Stimulated activated CD8-positive, alpha-beta memory T cell treated with anti-CD3 and anti-CD28 coated beads, Interleukin-2, amount 100 ng/mL, for 1 hour (primary cell): ENCODE measurements around the gene SLC29A2.
A peak's percentile ranks its signal among the peaks of the same experiment; 100 is the strongest.

ENCODE experiments used
- DNase-seq, 2 donors: peaks; one replicate each; pipeline ENCODE4 v3.0.0-alpha.2; 2020; ENCODE audit warnings: low read depth in 2 of 2

Gene SLC29A2, protein sequence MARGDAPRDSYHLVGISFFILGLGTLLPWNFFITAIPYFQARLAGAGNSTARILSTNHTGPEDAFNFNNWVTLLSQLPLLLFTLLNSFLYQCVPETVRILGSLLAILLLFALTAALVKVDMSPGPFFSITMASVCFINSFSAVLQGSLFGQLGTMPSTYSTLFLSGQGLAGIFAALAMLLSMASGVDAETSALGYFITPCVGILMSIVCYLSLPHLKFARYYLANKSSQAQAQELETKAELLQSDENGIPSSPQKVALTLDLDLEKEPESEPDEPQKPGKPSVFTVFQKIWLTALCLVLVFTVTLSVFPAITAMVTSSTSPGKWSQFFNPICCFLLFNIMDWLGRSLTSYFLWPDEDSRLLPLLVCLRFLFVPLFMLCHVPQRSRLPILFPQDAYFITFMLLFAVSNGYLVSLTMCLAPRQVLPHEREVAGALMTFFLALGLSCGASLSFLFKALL

DNA sequence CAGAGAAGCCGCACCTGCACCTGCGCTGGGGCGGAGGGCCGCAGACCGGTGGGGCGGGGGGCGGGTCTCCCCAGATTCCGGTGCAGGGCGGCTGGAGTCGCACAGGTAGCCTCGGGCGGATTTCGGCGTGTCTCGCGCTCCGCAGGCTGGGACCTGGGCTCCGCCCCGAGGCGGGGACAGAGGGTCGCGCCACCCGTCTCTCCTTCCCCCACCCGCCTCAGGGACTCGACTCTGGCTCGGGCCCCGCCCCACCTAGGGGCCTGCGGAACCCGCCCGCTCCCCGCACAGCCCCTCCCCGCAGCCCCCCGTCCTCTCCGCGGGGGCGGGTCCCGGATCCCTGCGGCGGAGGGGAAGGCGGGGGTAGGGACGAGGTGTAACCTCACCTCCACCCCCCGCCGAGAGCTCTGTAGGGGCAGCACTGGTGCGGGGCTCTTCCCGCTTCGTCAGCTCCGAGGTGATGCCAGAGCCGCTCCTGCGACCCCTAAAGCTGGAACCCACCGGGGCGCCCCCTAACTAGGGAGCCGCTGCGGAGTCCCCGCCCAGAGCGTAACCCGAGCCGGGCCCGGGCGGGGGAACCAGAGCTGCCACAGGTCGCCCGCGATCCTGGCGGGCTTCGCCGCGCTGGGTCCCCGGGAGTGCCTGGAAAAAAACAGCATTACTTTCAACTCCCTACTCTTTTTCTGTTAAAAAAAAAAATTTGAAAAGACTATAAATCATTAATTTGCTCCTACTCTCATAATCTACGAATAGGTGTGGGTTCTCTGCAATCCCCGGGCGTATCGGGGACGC, at the start of gene SLC29A2:
Gene SLC29A2, minus strand, starts transcription at position 134 of the 789 bp plus-strand sequence. CDS start 169 bp downstream, outside the sequence.
- peak; percentile 48 to 51 for DNase-seq

DNA sequence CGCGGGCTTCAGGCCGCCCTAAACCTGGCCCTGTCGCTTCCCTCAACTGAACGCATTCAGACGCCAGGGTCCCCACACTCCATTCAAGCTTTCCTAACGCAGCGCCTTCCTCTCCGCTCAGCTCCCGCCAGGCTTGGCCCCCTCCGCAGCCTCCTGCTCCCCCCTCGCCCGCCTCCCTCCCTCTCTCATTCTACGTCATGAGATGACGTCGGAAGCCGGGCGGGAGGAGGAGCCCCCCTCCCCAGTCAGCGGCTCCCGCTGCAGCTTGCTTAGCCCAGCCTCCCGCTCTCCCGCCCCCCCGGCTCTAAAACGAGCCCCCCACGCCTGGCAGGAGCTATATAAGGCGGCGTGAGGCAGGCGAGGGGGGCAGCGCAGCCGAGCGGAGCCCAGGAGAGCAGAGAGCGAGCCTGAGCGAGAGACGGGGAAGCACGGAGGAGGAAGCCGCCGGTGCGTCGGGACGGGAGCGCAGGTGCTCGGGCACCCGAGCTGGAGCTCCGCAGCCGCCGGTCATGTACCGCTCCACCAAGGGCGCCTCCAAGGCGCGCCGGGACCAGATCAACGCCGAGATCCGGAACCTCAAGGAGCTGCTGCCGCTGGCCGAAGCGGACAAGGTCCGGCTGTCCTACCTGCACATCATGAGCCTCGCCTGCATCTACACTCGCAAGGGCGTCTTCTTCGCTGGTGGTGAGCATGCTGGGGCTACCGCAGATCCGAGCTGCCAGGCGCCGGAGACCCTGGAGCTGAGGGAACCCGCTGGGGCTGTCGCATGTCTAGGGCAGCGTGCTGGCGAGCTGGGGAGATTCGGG, 49.3 kb upstream of the SLC29A2 start, which contains the start of gene NPAS4:
Gene NPAS4, plus strand, starts transcription at position 365 of the 806 bp plus-strand sequence. Its CDS starts 145 bp downstream, at position 510.
- no peak for DNase-seq

DNA sequence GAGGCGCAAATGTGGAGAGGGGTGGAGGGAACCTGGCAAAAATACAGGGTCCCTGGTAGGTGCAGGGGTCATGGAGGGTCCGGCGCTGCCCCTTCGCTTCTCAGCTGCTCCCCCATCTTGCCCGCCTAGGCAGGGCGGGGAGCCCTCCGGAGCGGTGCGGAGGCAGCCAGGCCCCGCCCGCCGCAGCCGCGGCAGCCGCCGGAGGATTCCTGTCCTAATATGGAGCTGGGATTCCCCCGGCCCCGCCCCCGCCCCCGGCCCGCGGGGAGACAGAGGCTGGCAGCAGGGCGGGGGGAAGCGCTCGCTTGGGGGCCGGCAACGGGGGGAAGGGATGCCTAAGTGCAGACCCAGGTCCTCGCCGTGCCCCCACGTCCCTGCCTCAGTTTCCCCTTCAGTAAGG, 48.3 kb upstream of the SLC29A2 start:
- no peak for DNase-seq

DNA sequence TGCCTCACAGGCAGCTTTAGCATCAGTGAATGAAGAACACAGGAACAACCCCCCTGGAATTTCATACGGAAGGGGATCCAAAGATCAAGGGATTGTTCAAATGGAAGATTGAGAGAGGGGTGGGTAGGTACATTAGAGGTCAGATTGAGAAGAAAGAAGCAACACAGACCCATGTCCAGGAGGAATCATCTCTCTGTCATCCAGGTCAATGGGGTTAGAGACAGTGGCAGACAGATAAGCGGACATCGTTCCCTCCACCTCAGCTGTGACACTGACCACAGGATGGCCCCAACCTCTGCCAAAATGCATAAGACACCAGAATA, 47.4 kb upstream of the SLC29A2 start:
- no peak for DNase-seq

DNA sequence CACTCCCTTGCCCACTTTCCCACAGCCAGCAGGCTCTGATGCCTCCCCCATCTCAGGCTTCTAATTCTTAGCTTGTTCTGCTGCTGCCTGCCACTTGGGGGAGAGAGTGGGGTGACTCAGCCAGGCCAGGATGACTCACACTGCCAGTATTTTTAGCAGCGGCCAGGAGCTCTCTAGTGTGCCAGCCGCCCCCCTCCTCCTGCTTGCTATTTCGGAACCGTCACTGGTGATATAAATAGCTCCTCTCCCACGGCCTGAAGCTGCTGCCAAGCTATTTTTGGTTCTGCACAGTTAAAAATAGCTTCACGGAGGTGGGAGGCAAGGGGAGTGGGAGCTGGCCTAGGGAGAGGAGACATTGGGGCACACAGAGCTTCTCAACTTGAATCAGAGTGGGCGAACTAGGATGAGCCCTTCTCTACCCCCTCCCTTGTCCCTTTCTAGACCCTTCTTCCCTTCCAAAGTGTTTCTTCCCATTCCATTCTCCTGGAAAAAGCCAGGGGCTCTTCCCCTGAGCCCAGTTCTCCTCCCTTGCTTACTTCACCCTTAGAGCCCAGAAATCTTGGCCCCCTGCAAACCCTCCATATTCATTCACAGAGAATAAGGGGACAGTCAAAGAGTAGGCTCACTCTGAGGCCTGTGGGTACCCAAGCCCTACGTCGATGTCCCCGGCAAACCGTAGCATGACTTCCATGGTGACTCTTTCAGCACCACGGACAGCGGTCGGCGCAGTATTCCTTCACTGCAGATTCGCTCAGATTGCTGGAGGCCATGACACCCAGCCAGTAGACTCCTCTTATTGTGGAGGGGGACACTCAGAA, 46.8 kb upstream of the SLC29A2 start:
- peak in 1 of 2 donors; percentile 16 for DNase-seq

DNA sequence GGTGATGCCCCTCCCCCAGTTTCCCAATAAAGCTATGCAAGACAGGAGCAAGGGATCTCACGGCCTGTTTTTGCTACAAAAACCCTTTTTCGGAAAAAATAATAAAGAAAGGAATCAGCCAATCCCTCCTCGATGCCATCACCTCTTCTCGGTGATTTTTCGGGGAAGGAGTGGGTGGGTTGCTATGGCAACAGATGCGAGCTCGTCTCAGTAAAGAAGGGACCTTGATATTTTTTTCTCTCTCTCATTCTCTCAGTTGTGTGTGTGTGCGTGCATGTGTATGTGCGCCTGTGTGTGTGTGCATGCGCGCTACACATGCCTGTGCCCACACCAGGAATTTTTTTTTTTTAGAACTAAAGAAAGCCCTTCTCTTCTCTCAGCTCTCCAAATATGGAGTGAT, 45.4 kb upstream of the SLC29A2 start:
- no peak for DNase-seq

DNA sequence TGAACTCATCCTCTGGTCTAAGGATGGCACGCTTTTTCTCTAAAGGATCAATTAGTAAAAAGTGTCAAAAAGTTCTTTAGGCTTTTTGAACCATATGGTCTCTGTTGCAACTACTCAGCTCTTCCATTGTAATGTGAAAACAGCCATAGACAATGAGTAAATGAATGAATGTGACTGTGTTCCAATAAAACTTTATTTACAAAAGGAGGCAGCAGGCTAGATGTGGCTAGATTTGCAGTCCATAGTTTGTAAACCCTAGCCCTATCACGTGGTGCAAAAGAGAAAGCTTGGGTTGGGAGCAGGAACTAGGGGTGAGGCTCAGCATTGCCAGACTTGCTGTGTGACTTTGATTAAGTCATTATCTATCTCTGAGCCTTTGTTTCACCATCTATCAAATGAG, 43.9 kb upstream of the SLC29A2 start:
- DNase-seq: no peak

DNA sequence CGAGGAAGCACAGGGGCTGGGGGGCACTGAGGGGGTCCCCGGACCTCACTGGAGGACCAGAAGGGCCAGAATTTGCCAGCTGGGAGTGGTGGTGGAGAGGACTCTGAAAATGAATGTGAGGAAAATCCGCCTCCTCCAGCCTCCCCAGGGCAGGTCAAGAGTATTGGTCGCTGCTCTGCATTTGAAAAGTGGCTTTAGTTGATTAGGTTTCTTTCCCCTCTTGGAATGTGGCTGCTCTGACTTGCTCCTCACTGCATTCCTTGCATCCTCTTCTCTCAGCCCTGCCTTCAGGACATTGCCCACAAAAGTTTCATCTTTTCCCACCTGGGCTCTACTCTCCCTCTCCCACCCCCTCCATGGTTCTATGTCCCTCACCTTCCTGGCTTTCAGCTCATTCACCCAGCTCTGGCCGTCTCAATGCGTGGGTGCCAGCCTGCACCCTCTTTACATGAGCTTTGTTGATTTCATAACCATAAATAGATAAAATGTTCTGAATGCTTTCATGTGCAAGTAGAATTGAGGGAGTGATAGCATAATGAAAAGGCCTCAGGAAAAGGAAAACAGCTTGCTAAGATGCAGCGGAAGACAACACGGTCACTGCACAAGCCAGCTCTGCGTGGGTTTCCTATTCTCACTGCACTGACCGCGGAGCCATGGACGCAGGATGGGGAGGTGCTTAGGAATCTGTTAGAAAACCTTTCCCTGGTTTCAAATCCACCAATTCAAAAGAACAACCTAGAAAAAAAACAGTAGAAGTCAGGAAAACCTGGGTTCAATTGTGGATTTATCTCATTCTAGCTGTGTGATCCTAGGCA, 42.8 kb upstream of the SLC29A2 start:
- no peak for DNase-seq

DNA sequence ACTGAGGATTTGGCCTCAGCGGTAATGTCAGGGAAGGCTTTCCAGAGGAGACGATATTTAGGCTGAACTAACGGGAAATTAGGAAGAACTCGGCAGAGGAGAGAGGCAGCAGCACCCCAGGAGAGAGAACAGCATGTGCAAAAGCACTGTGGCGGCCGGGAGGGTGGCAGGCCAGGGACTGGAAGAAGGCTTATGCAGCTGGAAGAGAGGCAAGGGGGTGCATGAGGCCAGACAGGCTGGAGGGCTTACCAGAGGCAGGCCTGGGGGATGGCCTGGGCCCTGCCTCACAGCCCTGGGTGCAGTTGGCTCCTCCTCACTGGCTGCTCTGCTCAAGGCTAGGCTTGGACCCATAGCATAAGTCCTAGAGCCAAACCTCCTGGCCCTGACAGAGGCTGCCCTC, 41.6 kb upstream of the SLC29A2 start:
- DNase-seq: no peak

DNA sequence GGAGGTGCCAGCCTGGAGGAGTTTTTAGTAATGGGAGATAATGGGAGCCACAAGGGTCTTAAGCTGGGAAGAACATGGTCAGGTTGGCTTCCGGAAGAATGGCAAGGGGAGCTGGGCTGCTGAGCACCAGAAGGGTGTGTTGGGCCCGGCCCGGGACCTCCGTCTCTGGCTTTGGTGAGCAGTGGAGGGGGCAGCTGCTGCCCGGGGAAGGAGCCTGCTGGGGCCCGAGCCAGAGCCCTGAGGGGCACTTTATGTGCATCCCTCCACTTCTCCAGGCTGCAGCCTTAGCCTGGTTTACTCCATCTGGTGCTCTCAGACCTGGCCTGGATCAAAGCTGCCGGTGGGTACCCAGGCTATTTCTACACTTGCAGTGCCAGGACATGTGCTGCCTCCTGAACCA, 40.5 kb upstream of the SLC29A2 start:
- DNase-seq: no peak

DNA sequence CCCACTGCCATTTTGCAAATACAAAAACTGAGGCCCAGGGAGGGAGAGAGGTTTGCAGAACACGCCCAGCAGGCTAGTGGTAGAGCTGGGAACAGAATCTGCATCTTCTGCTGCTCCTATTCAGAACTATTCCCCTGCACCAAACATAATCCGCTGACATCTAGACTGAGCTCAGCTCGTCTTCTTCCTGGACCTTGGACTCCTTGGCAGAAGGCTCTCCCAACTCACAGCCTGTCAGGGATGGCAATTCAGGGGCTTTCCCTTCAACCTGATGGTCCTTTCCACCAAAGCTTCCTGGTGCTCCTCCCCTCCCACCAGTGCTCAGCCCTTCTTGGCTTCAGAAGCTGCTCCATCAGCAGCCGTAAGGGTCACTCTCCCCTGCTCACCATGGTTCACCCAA, 39.8 kb upstream of the SLC29A2 start:
- DNase-seq: no peak

DNA sequence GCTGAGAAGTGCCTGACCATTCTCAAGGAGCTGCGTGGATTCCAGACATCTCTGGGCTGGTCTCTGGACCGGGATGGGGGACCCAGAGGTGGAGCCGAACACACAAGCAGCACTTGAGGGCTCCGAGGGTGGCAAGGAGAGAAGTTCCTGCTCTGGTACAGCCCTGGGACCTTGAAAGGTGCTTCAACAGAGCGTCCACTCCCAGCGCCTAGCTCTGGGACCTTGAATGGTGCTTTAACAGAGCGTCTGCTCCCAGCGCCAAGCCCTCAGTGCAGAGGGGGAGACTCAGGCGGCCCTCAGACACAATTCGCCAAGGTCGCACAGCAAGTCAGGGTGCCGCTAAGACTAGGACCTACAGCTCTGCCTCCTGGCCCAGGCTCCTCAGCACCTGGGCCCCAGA, 38.6 kb upstream of the SLC29A2 start:
- no peak for DNase-seq

DNA sequence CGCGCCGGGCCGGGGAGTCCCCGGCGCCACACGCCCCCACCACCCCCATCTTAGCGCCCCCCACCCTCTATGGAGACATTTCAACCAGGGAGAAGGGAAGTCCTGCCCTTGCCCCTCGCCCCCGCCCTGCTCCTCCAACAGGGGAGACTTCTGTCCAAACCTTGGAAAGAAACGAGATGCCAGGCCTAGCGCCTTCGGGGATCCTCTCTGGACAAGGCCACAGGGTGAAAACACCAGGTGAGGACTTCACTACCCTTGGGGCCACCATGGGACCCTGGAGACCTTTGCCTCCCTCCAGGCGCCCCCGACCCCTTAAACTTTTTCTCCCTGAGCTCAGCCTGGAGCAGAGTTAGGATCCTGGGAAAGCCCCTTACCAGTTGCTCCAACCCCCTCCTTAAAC, 37.7 kb upstream of the SLC29A2 start:
- DNase-seq: no peak

DNA sequence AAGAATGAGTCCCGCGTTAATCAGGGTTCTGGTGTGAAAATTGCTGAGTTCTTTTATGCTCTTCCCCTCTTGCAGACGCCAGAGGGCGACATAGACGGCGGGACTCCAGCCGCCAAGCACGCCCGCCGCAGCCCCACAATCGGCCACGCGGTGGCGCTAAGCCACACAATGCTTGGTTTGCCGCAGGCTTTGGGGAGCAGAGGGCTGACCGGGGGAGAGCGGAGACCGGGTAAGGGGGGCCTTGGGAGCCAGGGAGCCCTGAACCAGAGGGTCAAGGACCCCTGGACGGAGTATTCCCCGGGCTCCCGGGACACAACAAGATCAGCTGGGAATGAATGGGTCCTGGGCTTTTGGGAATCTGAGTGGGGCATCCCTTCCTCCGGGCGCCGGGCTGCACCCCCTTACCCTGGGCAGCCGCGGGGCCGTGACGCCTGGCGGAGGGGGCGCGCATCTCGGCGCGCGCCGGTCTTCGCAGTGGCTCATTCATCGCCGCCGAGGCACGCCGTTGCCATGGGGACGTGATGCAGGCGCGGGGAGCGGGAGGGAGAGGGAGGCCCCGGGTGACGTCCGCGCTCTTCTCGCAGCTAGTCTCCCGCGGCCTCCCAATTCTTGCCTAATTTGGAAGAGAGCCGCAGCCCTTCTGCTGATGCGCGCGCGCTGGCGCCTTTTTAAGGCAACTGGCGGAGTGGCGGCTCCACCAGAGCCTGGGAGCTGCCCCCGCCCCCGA, 37.1 kb upstream of the SLC29A2 start:
- DNase-seq: peak; percentile 81 to 89

DNA sequence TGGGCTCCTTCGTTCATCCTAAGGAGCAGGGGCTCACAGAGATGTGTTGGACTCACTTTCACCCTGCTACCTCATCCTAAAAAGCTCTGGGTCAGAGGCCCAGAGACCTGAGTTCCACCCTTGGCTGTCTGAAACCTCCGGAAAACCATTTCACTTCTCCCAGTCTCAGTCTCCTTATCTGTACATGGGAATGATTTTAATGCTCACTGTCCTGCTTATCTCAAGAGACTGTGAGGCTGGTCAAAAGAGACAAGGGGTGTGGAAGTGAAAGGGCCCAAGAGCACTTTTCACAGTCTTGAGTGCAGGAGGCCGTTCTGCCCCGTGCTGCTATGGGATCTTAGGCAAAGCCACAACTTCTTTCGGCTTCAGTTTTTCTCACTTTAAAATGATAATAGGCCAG, 36.1 kb upstream of the SLC29A2 start:
- DNase-seq: no peak

DNA sequence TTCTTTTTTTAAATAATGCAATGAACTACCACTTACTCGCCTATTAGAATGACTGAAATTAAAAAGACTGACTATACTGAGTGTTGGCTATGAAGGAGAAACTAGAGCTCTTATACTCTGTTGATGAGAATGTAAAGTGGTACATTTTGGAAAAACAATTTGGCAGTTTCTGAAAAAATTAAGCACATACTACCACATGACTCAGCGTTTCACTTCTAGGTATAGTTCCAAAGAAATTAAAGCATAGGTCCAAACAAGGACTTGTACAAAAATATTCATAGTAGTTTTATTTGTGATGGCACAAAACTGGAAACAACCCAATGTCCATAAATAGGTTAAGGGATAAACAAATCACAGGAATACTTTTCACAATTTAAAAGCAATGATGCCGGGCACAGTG, 22.4 kb upstream of the SLC29A2 start:
- DNase-seq: no peak

DNA sequence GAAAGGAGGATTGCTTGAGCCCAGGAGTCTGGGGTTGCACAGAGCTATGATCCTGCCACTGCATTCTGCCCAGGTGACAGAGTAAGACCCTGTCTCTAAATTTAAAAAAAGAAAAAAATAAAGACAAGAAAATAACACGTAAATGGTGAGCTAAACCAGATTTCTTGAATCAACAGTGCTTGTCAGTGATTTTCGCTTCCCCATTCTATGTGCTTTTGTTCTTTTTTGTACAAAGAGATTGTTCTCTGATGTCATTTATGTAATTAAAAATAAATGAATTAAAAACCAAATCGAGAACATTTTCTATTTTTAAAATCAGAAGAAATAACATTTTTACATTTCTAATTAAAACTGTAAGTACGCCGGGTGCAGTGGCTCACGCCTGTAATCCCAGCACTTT, 19.8 kb upstream of the SLC29A2 start:
- DNase-seq: no peak

DNA sequence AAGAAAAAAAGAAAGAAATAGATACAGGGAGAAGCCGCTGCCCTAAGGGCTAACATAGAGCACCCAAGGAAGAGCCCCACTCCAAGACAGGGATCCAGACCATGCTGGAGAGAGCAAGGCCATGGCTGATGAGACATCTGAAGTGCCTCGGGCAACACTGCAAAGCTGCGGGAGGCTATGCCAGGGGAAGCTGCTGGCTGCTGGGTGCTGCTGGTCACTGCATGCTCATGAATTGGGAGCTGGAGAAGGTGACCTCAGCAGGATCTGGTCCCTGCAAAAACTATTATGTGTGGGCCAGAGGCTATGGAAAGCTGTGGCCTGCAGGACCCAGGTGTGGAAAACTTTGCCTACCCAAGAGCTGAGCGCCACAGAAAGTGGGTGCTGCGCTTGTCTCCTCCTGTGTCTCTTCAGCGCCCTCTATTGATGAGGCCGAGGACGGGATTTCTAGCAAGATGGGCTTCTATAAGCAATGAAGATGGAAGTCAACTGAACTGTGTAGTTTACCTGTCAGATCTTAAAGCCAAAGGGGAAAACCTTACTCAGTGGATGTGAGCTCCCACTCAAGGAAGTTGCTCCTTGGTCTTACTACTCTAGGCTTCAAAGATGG, 17.3 kb upstream of the SLC29A2 start:
- DNase-seq: peak; percentile 37 to 42
